HepG2 (cell line): ENCODE measurements around the gene VPS9D1. TPM values are rescaled to one million over a fixed set of nuclear protein-coding genes. Genes with fewer than 3 reads are reported as not detected.

Source experiments
- BHLHE40 ChIP-seq: IDR thresholded peaks from 2 replicates; pipeline ENCODE4 v1.6.1; 2011; ENCODE audit warnings: low read length, improper control_type of control experiment
- CHCHD3 ChIP-seq: sonication (generic); formaldehyde crosslinking; IDR thresholded peaks from 2 replicates; pipeline ENCODE4 v1.8.0; 2022; ENCODE audit warnings: mild to moderate bottlenecking, missing genetic modification reagents, moderate library complexity
- GABPA ChIP-seq, 2 experiments: IDR thresholded peaks; 2 replicates each; pipeline ENCODE4 v1.6.1; 2011 to 2016; ENCODE audit warnings: low read depth in 2 of 2, low read length in 1 of 2, missing biosample characterization in 1 of 2, missing genetic modification characterization in 1 of 2
- HDAC1 ChIP-seq: sonication (generic); formaldehyde crosslinking; IDR thresholded peaks from 2 replicates; pipeline ENCODE4 v1.5.1; 2020; ENCODE audit warnings: mild to moderate bottlenecking, missing genetic modification reagents
- HDAC6 ChIP-seq: fragments of 200-600 bp; sonication (generic); IDR thresholded peaks from 2 replicates; pipeline ENCODE4 v1.7.0; 2017; ENCODE audit warnings: mild to moderate bottlenecking, antibody characterized with exemption, low read length, low read depth
- ISX ChIP-seq: sonication (generic); formaldehyde crosslinking; conservative IDR thresholded peaks from 2 replicates; pipeline ENCODE4 v1.5.0; 2020; ENCODE audit warnings: missing genetic modification reagents
- KLF9 ChIP-seq: IDR thresholded peaks from 2 replicates; pipeline ENCODE4 v1.6.1; 2016; ENCODE audit warnings: low read depth
- MIXL1 ChIP-seq: IDR thresholded peaks from 2 replicates; pipeline ENCODE4 v1.6.1; 2016
- MXI1 ChIP-seq: IDR thresholded peaks from 3 replicates; pipeline ENCODE4 v1.6.1; 2012; ENCODE audit warnings: low read depth, low read length, inconsistent platforms, borderline replicate concordance
- RAD51 ChIP-seq: fragments of 450-650 bp; IDR thresholded peaks from 2 replicates; pipeline ENCODE4 v1.6.1; 2016; ENCODE audit warnings: borderline replicate concordance
- SOX6 ChIP-seq, 2 experiments: fragments of 450-650 bp in 1 of 2; sonication (generic) in 1 of 2; formaldehyde crosslinking in 1 of 2; IDR thresholded peaks; 2 replicates each; pipeline versions ENCODE4 v1.4.0 to v1.6.1; 2017 to 2020; ENCODE audit warnings: antibody characterized with exemption in 1 of 2, mild to moderate bottlenecking in 1 of 2, missing genetic modification reagents in 1 of 2
- TMF1 ChIP-seq: sonication (generic); formaldehyde crosslinking; IDR thresholded peaks from 2 replicates; pipeline ENCODE4 v1.8.1; 2022; ENCODE audit warnings: low read depth, missing genetic modification reagents
- ZNF20 ChIP-seq: sonication (generic); formaldehyde crosslinking; IDR thresholded peaks from 2 replicates; pipeline ENCODE4 v1.4.0; 2020; ENCODE audit warnings: mild to moderate bottlenecking, moderate library complexity, missing genetic modification reagents
- ZNF451 ChIP-seq: sonication (generic); formaldehyde crosslinking; IDR thresholded peaks from 2 replicates; pipeline ENCODE4 v1.5.0; 2020; ENCODE audit warnings: mild to moderate bottlenecking, missing genetic modification reagents
- ZNF589 ChIP-seq: sonication (generic); formaldehyde crosslinking; conservative IDR thresholded peaks from 2 replicates; pipeline ENCODE4 v1.8.0; 2022; ENCODE audit warnings: mild to moderate bottlenecking, moderate library complexity, missing genetic modification reagents
- polyA plus RNA-seq, 8 experiments: library from polyadenylated mRNA; depleted of rRNA in 3 of 8; stranded (reverse) in 7 of 8; unstranded in 1 of 8; fragments of >200 nt; fragmentation: Illumina TruSeq in 4 of 8; extraction: Trizol in 4 of 8; gene quantifications; 2 replicates each; pipeline versions ENCODE4 v1.2.1 to v1.2.3, GENCODE V29; 2011 to 2016; ENCODE audit warnings: low read depth in 4 of 8, missing spikeins in 1 of 8, mixed read lengths in 1 of 8; ENCODE audit not compliant: insufficient read depth in 1 of 8
- total RNA-seq, 5 experiments: library from RNA; depleted of rRNA; stranded (reverse); fragments of >200 nt; fragmentation: Illumina TruSeq; extraction: Trizol; gene quantifications; 2 replicates each; pipeline ENCODE4 v1.2.3, GENCODE V29; 2016; ENCODE audit warnings: low read depth in 1 of 5
- TF ChIP-seq, protein P1 (sequence below): sonication (generic); formaldehyde crosslinking; IDR thresholded peaks from 2 replicates; pipeline ENCODE4 v1.4.0; 2020; ENCODE audit warnings: mild to moderate bottlenecking, missing genetic modification reagents
- TF ChIP-seq, protein P2 (sequence below): sonication (generic); formaldehyde crosslinking; IDR thresholded peaks from 2 replicates; pipeline ENCODE4 v1.5.0; 2020; ENCODE audit warnings: mild to moderate bottlenecking, missing genetic modification reagents, borderline replicate concordance
- TF ChIP-seq, protein P3 (sequence below): IDR thresholded peaks from 2 replicates; pipeline ENCODE4 v1.6.1; 2016; ENCODE audit warnings: missing compliant biosample characterization, missing genetic modification reagents, borderline replicate concordance
- TF ChIP-seq, protein P4 (sequence below): sonication (generic); formaldehyde crosslinking; IDR thresholded peaks from 2 replicates; pipeline ENCODE4 v1.8.0; 2022; ENCODE audit warnings: missing genetic modification reagents, mild to moderate bottlenecking, inconsistent platforms, borderline replicate concordance

VPS9D1 gene
- total and polyA plus RNA-seq, 2 of the 13 experiments (the other 11 are each of a cell fraction or from before 2014, with no cell fraction given): 10.1 to 13.2 TPM

DNA sequence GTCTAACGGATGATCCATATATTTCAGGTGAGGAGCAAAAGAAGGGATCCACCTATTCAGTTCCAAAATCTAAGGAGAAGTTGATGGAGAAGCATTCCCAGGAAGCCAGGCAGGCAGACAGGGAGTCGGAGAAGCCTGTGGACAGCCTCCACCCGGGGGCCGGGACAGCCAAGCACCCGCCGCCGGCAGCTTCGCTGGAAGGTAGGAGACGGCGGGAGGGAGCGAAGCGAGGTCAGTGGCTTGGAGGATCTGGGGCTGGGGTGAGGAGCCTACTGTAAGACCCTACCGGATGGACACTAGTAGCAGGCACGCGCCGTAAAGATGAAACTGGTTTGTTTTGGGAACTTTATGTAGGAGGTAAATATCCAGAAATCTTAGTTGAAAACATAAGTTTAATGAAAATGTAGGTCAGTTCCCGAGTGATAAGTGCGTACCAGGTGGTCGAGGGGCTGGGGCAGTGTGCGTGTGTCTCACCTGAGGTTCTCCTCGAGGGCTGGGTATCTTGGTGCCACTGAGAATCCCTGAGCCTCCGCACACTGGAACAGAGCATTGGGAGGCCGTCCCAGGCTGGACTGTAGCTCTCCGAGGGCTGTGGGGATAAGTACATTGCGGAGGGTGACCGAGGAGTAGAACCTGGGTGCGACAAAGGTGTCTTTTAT lies 62.3 kb downstream of the VPS9D1 start (continued):
- TF ChIP-seq, protein P1, sequence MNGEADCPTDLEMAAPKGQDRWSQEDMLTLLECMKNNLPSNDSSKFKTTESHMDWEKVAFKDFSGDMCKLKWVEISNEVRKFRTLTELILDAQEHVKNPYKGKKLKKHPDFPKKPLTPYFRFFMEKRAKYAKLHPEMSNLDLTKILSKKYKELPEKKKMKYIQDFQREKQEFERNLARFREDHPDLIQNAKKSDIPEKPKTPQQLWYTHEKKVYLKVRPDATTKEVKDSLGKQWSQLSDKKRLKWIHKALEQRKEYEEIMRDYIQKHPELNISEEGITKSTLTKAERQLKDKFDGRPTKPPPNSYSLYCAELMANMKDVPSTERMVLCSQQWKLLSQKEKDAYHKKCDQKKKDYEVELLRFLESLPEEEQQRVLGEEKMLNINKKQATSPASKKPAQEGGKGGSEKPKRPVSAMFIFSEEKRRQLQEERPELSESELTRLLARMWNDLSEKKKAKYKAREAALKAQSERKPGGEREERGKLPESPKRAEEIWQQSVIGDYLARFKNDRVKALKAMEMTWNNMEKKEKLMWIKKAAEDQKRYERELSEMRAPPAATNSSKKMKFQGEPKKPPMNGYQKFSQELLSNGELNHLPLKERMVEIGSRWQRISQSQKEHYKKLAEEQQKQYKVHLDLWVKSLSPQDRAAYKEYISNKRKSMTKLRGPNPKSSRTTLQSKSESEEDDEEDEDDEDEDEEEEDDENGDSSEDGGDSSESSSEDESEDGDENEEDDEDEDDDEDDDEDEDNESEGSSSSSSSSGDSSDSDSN: peak; percentile 16; the same call in 1 of the 2 replicates
- TF ChIP-seq, protein P2, sequence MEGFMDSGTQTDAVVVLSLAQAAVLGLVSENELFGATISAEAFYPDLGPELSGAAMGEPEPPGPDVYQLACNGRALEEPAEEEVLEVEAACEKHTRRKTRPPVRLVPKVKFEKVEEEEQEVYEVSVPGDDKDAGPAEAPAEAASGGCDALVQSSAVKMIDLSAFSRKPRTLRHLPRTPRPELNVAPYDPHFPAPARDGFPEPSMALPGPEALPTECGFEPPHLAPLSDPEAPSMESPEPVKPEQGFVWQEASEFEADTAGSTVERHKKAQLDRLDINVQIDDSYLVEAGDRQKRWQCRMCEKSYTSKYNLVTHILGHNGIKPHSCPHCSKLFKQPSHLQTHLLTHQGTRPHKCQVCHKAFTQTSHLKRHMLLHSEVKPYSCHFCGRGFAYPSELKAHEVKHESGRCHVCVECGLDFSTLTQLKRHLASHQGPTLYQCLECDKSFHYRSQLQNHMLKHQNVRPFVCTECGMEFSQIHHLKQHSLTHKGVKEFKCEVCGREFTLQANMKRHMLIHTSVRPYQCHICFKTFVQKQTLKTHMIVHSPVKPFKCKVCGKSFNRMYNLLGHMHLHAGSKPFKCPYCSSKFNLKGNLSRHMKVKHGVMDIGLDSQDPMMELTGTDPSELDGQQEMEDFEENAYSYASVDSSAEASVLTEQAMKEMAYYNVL (CRISPR knock-in tag): peak; percentile 63; the same call in 1 of the 2 replicates
- TF ChIP-seq ZNF20 (CRISPR knock-in tag): no peak
- TF ChIP-seq CHCHD3 (CRISPR knock-in tag): 0 out of 2 replicates have a peak, but pooled peaks have one; percentile 6
- no peak for TF ChIP-seq HDAC1
- no peak for TF ChIP-seq BHLHE40
- TF ChIP-seq SOX6 (IDR thresholded peaks at IDR 0.05): no peak
- peak; percentile 46; the same call in 1 of the 2 replicates for TF ChIP-seq SOX6 (CRISPR knock-in tag; IDR thresholded peaks at IDR 0.05)
- no peak for TF ChIP-seq HDAC6
- TF ChIP-seq MXI1: no peak
- TF ChIP-seq, protein P3, sequence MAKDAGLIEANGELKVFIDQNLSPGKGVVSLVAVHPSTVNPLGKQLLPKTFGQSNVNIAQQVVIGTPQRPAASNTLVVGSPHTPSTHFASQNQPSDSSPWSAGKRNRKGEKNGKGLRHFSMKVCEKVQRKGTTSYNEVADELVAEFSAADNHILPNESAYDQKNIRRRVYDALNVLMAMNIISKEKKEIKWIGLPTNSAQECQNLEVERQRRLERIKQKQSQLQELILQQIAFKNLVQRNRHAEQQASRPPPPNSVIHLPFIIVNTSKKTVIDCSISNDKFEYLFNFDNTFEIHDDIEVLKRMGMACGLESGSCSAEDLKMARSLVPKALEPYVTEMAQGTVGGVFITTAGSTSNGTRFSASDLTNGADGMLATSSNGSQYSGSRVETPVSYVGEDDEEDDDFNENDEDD (CRISPR knock-in tag): no peak
- no peak for TF ChIP-seq ISX (CRISPR knock-in tag)
- TF ChIP-seq MIXL1 (CRISPR knock-in tag): no peak
- TF ChIP-seq RAD51: no peak
- no peak for TF ChIP-seq ZNF451 (CRISPR knock-in tag)
- 0 out of 2 replicates have a peak, but pooled peaks have one; percentile 51 for TF ChIP-seq ZNF589 (CRISPR knock-in tag)
- no peak for TF ChIP-seq KLF9
- 0 out of 2 replicates have a peak, but pooled peaks have one; percentile 20 for TF ChIP-seq TMF1 (CRISPR knock-in tag)
- TF ChIP-seq, protein P4, sequence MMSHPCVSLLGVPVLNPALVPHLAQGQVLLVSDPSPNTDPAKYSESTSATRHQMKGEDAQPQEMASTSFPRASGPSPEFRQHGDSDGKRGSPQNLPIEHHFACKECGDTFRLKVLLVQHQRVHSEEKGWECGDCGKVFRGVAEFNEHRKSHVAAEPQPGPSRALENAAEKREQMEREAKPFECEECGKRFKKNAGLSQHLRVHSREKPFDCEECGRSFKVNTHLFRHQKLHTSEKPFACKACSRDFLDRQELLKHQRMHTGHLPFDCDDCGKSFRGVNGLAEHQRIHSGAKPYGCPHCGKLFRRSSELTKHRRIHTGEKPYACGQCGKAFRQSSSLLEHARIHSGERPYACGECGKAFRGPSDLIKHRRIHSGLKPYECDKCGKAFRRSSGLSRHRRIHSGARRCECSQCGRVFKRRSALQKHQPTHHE: no peak
- no peak for TF ChIP-seq GABPA (IDR thresholded peaks at IDR 0.05; ENCODE audit: low read depth, low read length)
- TF ChIP-seq GABPA (CRISPR knock-in tag; IDR thresholded peaks at IDR 0.05; ENCODE audit: low read depth): no peak
